BLaER1 (cell line): ENCODE data around the gene CNTROB.

Experiments
- H3K27ac ChIP-seq: shearing (Covaris generic); formaldehyde crosslinking; 2 replicates; pipeline ENCODE4 v1.8.1; 2022
- H3K27me3 ChIP-seq: shearing (Covaris generic); formaldehyde crosslinking; 2 replicates; pipeline ENCODE4 v1.8.1; 2022
- H3K36me3 ChIP-seq: shearing (Covaris generic); formaldehyde crosslinking; 2 replicates; pipeline ENCODE4 v1.8.1; 2022
- H3K4me1 ChIP-seq: shearing (Covaris generic); formaldehyde crosslinking; 2 replicates; pipeline ENCODE4 v1.8.1; 2022
- H3K4me2 ChIP-seq: shearing (Covaris generic); formaldehyde crosslinking; 2 replicates; pipeline ENCODE4 v1.8.1; 2022
- H3K4me3 ChIP-seq: shearing (Covaris generic); formaldehyde crosslinking; 2 replicates; pipeline ENCODE4 v1.8.1; 2022
- H3K9ac ChIP-seq: shearing (Covaris generic); formaldehyde crosslinking; 2 replicates; pipeline ENCODE4 v1.8.1; 2022
- H3K9me3 ChIP-seq: shearing (Covaris generic); formaldehyde crosslinking; 2 replicates; pipeline ENCODE4 v1.8.1; 2022
- H4K20me1 ChIP-seq: shearing (Covaris generic); formaldehyde crosslinking; 2 replicates; pipeline ENCODE4 v1.8.1; 2022
- Cebpa-rat ChIP-seq: shearing (Covaris generic); IDR thresholded peaks from 2 replicates; pipeline ENCODE4 v1.8.1; 2022

CNTROB gene, protein sequence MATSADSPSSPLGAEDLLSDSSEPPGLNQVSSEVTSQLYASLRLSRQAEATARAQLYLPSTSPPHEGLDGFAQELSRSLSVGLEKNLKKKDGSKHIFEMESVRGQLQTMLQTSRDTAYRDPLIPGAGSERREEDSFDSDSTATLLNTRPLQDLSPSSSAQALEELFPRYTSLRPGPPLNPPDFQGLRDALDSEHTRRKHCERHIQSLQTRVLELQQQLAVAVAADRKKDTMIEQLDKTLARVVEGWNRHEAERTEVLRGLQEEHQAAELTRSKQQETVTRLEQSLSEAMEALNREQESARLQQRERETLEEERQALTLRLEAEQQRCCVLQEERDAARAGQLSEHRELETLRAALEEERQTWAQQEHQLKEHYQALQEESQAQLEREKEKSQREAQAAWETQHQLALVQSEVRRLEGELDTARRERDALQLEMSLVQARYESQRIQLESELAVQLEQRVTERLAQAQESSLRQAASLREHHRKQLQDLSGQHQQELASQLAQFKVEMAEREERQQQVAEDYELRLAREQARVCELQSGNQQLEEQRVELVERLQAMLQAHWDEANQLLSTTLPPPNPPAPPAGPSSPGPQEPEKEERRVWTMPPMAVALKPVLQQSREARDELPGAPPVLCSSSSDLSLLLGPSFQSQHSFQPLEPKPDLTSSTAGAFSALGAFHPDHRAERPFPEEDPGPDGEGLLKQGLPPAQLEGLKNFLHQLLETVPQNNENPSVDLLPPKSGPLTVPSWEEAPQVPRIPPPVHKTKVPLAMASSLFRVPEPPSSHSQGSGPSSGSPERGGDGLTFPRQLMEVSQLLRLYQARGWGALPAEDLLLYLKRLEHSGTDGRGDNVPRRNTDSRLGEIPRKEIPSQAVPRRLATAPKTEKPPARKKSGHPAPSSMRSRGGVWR

DNA sequence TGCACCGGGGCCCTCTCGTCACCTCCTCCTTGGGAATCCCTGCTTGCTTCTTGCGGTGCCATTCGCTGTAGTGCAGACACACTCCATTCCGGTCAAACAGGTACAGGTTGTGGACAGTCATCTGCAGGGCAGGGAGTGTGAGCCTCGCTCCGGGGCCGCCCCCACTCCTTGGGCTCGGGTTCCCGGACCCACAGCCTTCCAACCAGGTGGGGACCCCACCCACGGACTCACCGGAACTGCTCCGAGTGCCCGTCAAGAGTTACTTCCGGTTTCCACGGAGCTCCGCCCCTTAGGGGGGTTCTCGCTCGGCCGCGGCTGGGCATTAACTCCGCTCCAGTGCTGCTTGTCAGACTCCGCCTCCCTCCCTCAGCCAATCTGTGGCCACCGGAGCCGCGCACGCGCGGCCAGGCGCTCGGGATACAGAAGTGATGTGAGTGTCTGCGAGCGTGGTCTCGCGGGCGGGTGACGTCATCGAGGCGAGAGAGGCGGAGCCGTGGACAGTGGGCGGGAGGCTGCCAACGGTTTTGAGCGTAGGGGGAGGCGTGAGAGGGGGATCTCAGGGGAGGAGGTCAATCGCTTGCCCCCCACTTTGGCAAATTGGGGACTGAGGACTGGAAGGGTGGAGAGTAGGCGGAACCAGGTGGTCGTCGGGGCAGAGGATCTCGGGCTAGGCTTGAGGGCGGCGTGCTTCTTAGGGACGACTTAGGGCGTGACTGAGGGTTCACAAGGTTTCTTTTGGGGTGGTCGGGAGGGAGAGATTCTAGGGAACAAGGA lies at the start of gene CNTROB, which contains the start of gene TRAPPC1:
CNTROB (plus strand) TSS at position 498 of the 774 bp plus-strand sequence. CDS start 874 bp downstream, outside the sequence.
TRAPPC1 (minus strand) TSS at position 238 of the 774 bp plus-strand sequence; CDS start at position 121, 117 bp downstream.
- Histone ChIP-seq H3K4me2 (peak within 1 kb of the TSS; percentile 95), H3K4me3 (peak within 1 kb of the TSS; percentile 85), H3K36me3 (peaks cover 31% of the 10 kb centered on the region), H3K27ac (peak within 1 kb of the TSS; percentile 89), H3K9me3 (no peaks in the 10 kb centered on the region), H3K4me1 (peaks cover 62% of the 10 kb centered on the region), H3K27me3 (no peaks in the 10 kb centered on the region), H4K20me1 (no peaks in the 10 kb centered on the region), H3K9ac (peak within 1 kb of the TSS; percentile 88)
- no peak for TF ChIP-seq Cebpa-rat

DNA sequence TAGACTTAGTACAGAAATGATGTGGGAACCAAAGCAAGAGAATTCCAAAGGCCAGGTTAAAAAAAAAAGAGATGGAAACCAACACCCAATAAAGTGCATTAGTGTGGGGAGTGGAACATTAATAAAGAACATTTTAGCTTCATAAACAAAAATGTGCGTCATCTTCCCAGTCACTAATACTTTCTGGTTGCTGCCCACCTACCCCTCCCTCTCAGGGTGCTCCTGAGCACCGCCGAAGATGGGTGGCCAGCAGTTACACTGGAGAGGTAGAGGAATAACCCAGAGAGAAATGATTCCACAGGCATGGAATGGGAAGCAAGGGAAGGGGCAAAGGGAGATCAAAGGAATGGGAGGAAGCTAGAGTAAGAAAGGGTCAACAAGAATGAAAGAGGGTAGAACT lies 49.4 kb upstream of the CNTROB start:
- Histone ChIP-seq H3K36me3 (peaks cover 36% of the 10 kb centered on the region), H3K4me2 (peak overlapping the region; percentile 88), H3K4me1 (peaks cover 47% of the 10 kb centered on the region), H3K27me3 (no peaks in the 10 kb centered on the region), H4K20me1 (no peaks in the 10 kb centered on the region), H3K9me3 (no peaks in the 10 kb centered on the region), H3K4me3 (no peak overlapping the region), H3K27ac (no peak overlapping the region), H3K9ac (no peak overlapping the region)
- no peak for TF ChIP-seq Cebpa-rat

DNA sequence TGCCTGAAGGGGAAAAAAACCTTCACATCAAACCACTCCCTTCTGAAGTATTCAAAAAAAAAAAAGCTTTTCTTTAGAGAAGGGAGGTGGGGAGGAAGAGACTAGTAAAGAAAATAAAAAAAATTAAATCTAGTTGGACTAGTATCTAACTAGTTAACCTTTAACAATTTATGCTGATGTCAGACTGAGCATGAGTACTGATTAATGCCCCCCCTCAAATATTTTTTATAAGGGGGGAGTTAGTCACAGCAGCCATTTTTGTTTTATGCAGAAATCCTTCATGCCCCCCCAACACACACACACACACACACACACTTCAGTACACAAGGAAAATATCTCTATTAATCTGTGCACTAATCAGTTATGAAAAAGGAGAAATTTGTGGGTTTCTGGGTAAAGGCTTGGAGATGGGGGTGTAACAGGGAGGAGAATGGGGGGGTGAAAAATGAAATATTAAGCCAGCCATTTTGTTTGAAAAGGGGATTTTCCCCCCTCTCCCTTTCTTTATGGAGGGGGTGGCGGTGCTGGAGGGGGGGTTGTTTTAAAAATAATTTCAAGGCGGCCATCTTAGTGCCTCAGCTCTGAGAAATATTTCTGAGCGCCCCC lies 48.1 kb upstream of the CNTROB start:
- H3K4me1 ChIP-seq = peaks cover 57% of the 10 kb centered on the region
- no peaks in the 10 kb centered on the region for H3K27me3 ChIP-seq
- no peaks in the 10 kb centered on the region for H3K9me3 ChIP-seq
- H3K4me3 ChIP-seq = peak overlapping the region; percentile 62
- H3K27ac ChIP-seq = peak overlapping the region; percentile 82
- H4K20me1 ChIP-seq = peaks cover 11% of the 10 kb centered on the region
- peaks cover 32% of the 10 kb centered on the region for H3K36me3 ChIP-seq
- peak overlapping the region; percentile 88 for H3K4me2 ChIP-seq
- TF ChIP-seq Cebpa-rat = no peak
- peak overlapping the region; percentile 81 for H3K9ac ChIP-seq

DNA sequence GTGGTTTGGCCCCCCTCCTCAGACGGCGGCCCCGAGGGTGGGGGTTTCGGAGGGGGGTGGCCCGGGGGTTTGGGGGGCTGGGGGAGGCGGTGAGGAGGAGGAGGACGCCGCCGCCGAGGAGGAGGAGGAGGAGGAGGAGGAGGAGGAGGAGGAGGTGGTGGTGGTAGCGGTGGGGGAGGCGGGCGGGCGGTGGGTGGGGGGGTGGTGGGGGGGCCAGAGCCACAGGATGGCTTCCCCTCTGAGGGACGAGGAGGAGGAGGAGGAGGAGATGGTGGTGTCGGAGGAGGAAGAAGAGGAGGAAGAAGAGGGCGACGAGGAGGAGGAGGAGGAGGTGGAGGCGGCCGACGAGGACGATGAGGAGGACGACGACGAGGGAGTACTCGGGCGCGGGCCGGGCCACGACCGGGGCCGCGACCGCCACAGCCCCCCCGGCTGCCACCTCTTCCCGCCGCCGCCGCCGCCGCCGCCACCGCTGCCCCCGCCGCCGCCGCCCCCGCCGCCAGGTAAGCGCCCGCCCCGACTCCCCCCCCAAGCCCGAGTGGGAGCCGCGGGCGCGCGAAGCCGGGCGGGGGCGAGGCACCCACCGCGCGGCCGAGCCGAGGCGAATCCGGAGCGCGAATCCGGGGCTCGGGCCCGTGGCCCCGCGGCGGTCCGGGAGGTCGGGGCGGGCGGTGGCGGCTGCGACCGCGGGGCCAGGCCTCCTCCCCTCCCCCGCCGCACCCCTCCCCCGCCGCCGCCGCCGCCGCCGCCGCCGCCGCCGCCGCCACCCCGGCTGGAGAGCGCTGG lies 47.2 kb upstream of the CNTROB start:
- TF ChIP-seq Cebpa-rat = no peak
- H3K4me2 ChIP-seq = peak overlapping the region; percentile 96; the same call in 1 of the 2 replicates
- peaks cover 34% of the 10 kb centered on the region for H3K36me3 ChIP-seq
- peaks cover 20% of the 10 kb centered on the region for H4K20me1 ChIP-seq
- no peaks in the 10 kb centered on the region for H3K9me3 ChIP-seq
- H3K27ac ChIP-seq = peak overlapping the region; percentile 98
- H3K4me3 ChIP-seq = peak overlapping the region; percentile 92
- peaks cover 63% of the 10 kb centered on the region for H3K4me1 ChIP-seq
- H3K27me3 ChIP-seq = no peaks in the 10 kb centered on the region
- H3K9ac ChIP-seq = peak overlapping the region; percentile 98

DNA sequence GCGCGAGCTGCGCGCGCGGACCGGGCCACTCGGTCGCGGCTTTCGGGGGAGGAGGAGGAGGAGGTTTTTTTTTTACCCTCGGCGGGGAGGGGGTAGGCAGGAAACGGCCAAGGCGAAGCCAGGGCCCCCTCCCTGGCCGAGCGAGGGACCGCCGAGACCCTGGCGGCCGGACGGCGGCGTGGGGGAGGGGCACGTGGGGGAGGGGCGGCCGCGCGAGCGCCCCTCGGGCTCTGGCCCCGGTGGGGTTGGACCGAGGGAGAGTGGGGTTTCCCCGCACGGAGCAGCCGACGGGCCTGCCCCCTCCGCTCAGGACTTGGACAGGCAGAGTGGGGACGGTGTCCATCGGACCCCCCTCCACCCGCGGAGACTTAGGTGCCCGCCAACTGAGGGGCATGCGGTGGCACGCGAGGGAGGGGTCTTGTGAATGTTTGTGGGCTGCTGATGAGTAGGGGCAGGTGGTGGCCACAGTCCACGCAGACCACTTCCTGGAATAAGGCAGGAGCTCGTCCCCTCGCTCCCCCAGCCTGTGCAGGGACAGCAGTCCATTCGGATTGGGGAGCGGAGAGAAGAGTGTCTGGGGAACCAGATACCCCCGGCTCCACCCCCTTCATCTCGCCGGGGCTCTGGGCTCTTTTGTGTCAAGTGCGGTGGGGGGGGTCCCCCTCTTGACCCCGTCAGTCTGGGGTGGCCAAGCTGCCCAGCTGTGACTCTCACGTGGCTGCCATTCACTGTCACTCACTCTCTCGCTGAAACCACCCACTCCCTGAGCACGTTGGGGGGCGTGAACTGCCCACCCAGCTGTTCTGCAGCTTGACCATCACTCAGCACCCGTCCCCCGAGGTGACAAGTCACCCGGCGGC lies 46.4 kb upstream of the CNTROB start:
- Histone ChIP-seq H3K36me3 (peaks cover 34% of the 10 kb centered on the region), H4K20me1 (peaks cover 28% of the 10 kb centered on the region), H3K27ac (peak overlapping the region; percentile 98), H3K27me3 (no peaks in the 10 kb centered on the region), H3K4me1 (peaks cover 62% of the 10 kb centered on the region), H3K4me2 (peak overlapping the region; percentile 96), H3K4me3 (peak overlapping the region; percentile 92), H3K9ac (peak overlapping the region; percentile 98), H3K9me3 (no peaks in the 10 kb centered on the region)
- no peak for TF ChIP-seq Cebpa-rat

DNA sequence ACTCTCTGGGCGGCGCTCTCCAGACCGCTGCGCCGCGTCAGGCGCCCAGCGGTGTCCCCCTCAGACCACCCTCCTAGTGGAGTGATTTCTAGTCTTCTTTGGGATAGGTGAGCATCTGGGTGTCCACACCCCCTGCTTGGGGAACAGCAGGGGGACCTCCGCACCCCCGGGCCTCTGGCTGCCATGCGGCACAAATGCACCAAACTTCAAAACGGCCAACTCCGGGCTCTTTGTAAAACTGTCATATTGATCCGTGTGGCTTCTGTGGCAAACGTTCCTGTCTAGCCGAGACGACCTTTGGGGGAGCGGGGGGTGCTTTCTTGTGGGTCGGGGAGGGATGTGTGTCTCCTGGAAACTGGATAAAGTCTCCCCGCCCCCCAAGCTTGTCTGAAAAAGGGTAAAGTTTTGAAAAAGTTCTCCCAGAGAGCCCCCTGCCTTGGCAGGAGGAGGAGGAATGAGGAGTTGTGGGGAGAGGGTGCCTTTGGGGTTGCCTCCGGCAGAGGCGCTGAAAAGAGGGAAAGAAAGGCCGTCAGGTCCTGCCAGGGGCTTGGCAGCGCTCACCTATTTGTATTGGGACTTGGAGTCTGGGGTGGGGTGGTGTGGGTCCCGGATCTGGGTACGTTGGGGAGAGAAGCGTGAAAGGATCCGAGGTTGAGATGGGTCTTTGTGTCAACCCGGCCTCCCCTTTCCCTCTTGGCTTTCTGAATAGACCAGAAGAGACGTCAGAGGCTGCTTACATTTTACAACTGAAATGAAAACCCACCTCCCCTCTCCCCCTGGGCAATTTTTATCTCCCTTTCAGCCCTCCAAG lies 45.6 kb upstream of the CNTROB start:
- no peak for TF ChIP-seq Cebpa-rat
- Histone ChIP-seq H3K4me3 (peak overlapping the region; percentile 92), H3K9me3 (no peaks in the 10 kb centered on the region), H3K27ac (peak overlapping the region; percentile 98), H3K36me3 (peaks cover 36% of the 10 kb centered on the region), H3K4me1 (peaks cover 54% of the 10 kb centered on the region), H3K4me2 (peak overlapping the region; percentile 96), H4K20me1 (peaks cover 37% of the 10 kb centered on the region), H3K27me3 (no peaks in the 10 kb centered on the region), H3K9ac (peak overlapping the region; percentile 98)

DNA sequence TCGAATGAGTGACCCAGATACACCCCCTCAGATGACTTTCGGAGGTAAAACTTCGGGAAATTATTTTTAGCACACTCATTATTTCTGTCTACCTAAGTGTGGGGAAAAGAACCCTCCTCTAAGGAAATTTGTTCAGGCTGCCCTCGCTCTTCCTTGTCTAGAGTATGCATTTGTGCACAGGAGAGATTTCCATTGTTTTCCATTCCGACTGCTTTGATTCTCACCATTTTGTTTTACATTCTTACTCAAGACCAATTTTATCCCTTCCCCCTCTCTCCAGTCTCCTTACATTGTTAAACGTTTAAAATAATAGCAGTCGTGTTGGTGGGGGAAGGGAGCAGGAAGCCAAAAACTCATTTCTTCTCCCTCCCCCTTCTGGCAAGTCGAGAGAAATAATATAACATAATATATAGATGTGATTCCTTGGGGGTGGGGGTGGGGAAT lies 44.9 kb upstream of the CNTROB start:
- Histone ChIP-seq H3K4me2 (peak overlapping the region; percentile 96), H3K36me3 (peaks cover 36% of the 10 kb centered on the region), H3K27me3 (no peaks in the 10 kb centered on the region), H4K20me1 (peaks cover 43% of the 10 kb centered on the region), H3K9ac (peak overlapping the region; percentile 98), H3K4me3 (peak overlapping the region; percentile 92), H3K4me1 (peaks cover 48% of the 10 kb centered on the region), H3K27ac (peak overlapping the region; percentile 98), H3K9me3 (no peaks in the 10 kb centered on the region)
- no peak for TF ChIP-seq Cebpa-rat
